ENCODE measurements around the gene ARHGEF9.
"Not testable (repeated sequence)": the region's sequence is repeated elsewhere in the genome, so short reads cannot be mapped to it uniquely, and the experiment has no call there.

ARHGEF9 gene

GRCh38 chrX:63656871-63657580, 128.0 kb downstream of the ARHGEF9 start:
- DNase-seq = no peak

GRCh38 chrX:63652086-63652765, 132.8 kb downstream of the ARHGEF9 start:
- DNase-seq = no peak

GRCh38 chrX:63645748-63646147, 139.3 kb downstream of the ARHGEF9 start:
- not testable (repeated sequence) for DNase-seq

GRCh38 chrX:63635750-63636149, 149.3 kb downstream of the ARHGEF9 start:
- no peak for DNase-seq

- DNase-seq = no peak
These were observed 171.4 kb downstream of the ARHGEF9 start for GRCh38 chrX:63613531-63614028.

- no peak for DNase-seq
These were observed 199.1 kb downstream of the ARHGEF9 start for GRCh38 chrX:63585936-63586335.
